Occipital lobe (tissue), 2 donors: ENCODE measurements around the gene GPS1. TPM values are rescaled to one million over a fixed set of nuclear protein-coding genes. Genes with fewer than 3 reads are reported as not detected.

Experiments used
- DNase-seq: peaks from one replicate; lab custom pipeline; 2025; lab: John Stamatoyannopoulos, UW
- total RNA-seq: library from RNA; depleted of rRNA; stranded (reverse); fragments of >200 nt; gene quantifications from one replicate; pipeline ENCODE4 v1.2.3, GENCODE V29; 2014

The GPS1 gene
- total RNA-seq, 1 donor from 2014 or later: 64.4 TPM

DNA sequence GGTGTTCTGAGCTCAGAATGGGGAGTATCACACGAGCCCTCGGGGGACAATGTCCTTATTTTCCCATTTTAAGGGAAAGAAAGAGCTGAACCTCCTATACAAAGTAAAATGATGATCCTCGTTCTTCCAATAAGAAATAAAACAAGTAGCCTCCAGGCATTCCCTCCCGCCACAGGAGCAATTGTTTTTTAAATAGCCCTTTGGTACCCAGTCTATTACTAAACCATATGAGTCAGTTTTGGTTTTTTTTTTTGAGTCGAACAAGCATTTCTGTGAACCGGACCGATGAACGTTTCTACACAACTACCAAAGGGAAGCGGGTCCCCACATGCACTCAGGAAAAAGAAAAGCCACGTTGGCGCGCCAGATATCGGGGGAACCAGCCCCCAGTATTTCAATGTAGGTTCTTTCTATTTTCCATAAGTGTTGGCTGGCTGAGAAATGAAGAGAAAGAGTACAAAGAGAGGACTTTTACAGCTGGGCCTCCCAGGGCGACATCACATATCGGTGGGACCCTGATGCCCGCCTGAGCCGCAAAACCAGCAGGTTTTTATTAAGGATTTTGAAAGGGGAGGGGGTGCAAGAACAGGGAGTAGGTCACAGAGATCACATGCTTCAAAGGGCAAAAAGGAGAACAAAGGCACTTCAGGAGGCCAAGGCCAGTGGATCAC lies 10.4 kb upstream of the GPS1 start:
- no peak for DNase-seq

DNA sequence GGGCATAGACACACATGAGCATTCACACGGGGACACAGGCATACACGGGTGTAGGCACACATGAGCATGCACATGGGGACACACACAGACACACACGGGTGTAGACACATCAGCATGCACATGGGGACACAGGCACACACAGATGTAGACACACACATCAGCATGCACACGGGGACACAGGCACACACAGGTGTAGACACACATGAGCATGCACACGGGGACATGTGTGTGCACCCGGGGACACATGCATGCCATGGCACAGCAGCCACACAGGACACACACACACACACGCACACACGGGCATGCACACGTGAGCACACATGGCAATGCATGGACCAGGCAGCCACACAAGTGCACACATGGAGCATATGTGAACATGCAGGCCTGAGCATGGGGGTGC lies 9.0 kb upstream of the GPS1 start:
- no peak for DNase-seq

GRCh38 chr17:82043507-82043906 lies 8.2 kb upstream of the GPS1 start:
- DNase-seq: no peak

DNA sequence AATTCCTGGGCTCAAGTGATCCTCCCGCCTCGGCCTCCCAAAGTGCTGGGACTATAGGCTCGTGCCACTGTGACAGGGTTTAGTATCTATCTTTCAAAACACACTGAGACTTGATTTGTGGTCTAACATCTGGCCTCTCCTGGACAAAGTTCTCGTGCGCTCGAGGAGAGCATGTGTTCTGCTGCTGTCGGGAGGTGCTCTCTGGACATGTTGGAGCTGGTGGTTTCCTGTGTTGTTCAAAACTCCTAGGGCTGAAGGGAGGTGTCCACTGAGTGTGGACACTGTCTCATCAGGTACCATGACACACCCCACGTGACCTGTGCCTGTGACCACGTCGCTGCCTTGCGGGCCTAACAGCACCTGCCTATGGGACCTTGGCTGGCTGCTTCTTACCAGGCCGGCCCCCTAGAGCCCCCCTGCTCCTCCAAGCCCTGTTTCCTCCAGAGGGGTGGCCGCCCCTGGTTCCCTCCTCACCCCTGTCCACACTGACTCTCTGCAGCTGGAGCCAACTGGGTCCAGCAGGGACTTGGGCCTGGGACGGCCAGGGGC lies 5.7 kb upstream of the GPS1 start:
- DNase-seq: no peak

DNA sequence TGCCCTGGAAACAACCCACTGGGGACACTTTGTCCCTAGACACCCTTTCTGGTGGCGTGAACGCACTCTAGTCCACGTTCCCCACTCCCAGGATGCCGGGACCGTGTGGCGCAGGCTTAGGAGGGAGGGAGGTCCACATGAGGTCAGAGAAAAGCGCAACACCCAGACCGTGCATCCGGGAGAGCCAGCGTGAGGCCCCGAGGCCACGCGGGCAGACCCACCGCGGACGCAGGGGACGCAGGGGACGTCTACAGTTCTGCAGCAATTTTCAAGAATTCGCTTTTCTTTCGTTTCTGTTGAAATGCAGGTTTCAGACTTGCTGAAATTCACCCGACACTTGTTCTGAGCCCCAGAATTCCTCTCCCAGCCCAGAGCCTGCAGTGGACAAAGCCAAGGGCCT lies 4.8 kb upstream of the GPS1 start:
- no peak for DNase-seq

GRCh38 chr17:82047379-82047778 lies 4.3 kb upstream of the GPS1 start:
- no peak for DNase-seq

- DNase-seq: no peak
Observed at GRCh38 chr17:82047914-82048570, 3.7 kb upstream of the GPS1 start.

GRCh38 chr17:82048571-82048971 lies 3.1 kb upstream of the GPS1 start:
- no peak for DNase-seq

- DNase-seq: no peak
Observed at GRCh38 chr17:82049106-82049505, 2.6 kb upstream of the GPS1 start.

DNA sequence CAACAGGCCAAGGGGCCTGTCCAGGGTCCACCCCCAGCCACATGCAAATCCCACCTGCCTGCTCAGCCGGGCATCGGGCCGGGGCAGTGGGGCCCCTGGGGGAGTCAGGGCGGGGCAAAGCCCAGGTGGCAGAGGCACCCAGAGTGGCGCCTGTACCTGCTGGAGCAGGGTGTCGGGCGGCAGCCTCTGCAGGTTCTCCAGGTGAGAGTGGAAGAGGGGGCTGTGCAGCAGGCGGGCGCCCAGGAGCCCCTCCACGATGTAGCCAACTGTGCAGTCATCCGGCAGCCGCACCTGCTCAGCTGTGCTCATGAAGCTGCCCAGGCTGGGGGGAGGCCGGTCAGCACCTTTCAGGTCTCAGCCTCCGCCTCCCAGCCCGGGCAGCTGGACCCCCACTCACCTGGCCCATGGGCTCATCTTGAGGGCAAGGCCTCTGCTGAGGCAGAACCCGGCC lies 2.2 kb upstream of the GPS1 start:
- DNase-seq: no peak

DNA sequence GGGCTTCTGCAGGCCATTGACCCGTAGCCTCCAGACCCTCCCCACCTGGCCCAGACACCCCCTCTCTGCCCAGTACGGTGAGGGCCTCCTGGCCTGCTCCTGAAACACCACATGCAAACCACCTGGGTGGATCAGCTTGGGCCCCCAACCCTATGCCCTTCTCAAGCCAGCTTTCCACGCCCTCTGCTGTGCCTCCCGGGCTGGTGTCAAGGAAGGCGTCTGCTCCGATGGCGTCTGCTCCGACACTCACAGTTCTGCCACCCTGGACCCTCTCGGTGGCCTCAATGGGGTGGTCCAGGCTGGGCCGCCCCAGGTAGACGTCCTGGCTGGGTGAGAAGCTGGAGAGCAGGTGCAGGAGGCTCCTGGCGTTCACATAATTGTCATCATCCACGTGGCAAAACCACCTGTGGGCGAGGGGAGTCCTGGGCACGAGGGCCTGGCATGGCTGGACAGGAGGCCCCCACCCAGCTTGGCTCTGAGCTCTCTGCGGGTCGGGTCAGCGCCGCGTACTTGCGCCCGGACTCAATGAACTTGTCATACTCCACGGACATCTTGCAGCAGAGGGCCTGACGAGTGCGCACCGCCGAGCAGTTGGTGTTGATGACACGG lies 1.4 kb upstream of the GPS1 start:
- DNase-seq: no peak

DNA sequence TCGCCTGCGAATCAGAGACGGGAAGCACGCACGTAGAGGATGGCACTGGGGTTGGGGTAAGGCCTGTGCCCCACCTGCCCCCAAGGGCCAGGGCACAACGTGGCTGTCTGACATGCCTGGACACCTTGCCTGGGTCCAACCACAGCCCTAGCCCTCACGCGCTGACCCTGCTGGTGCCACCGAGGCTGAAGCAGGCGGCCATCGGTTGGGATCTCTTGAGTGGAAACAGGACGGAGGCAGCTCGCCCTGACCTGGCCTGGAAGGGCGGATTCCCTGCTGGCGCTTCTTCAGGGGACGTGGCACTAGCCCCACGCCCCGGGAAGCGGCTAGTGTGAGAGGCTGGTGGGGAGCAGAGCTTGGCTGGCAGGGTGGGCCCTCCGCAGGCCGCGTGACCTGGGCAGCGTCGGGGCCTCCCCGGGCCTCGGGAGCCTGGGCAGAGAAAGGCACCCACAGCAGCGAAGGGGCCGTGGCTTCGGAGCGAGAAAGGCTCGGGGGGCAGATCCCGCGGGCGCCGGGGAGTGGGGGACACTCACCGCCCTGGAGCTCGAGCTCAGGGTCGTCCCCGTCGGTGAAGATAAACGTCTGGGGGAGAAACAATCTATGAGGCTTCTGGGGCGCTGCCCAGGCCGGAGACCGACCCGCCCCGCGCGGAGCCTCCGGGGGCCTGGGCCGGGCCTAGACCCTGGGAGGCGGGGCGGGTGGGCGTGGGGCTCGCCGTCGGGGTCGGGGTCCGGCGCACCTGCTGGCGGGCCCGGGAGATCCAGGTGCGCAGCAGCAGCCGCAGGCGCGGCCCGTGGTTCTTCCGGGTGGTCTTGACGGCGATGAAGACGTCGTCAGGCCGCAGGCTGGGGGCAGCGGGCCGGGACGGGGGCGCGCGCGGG lies 697 bp upstream of the GPS1 start:
- DNase-seq: no peak

DNA sequence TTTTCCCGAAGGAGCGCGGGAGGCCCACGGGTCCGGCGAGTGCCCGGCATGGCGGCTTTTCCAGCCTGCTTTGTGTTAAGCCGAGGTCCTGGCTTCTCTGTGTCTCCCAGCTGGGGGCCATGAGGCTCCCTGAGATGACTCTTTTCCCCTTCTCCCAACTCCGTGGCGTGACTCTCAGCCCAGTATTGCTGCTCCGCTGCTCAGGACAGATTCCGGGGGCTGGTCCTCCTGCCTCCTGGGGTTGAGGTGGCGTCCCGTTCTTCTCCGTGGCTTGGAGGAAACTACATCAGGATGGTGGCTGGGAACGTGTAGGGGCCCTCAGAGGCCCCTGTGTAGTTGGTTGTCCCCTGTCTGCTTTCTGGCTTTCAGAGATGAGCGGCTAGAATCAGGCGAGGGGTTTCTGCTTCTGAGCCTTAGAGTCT lies 951 bp downstream of the GPS1 start:
- no peak for DNase-seq

DNA sequence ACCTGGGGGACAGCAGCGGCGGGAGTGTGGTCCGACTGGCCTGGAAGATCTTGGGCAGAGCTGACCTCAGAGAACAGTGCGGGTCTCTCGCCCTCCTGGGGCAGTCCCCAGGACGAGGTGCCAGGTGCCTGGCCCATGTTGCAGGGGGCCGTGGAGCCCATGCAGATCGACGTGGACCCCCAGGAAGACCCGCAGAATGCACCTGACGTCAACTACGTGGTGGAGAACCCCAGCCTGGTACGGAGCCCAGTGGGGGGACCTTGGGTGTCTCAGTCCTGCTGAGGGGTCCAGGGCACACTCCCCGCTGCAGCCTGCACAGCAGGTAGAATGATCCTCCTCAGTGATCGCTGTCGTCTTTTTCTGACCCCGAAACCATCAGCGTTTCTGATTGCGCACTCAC lies 1.4 kb downstream of the GPS1 start:
- no peak for DNase-seq

DNA sequence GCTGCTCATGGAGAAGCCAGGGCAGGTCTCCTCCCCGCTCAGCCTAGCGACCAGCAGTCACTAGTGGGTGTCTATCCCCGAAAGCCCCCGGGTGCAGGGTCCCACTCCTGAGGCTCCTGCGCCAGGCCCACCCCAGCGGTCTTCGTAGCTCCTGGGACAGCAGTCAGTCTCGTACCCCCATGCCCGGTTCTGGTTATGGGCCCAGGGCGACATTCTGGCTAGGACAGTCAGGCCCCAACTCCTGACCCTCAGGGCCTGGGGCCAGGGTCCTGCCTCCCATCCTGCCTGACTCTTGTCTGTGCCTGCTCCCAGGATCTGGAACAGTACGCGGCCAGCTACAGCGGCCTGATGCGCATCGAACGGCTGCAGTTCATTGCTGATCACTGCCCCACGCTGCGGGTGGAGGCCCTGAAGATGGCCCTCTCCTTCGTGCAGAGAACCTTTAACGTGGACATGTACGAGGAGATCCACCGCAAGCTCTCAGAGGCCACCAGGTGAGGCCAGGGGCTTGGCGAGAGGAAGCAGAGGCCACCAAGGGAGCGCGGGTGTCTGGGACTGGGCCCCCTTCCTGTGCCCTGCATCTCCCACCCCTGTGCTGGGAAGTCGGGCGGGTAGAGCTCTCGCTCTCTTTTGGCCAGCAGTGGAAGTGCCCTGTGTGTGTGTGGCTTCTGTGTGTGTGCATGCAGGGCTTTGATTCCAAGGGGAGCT lies 2.0 kb downstream of the GPS1 start:
- DNase-seq: no peak

GRCh38 chr17:82054351-82055022 lies 2.8 kb downstream of the GPS1 start:
- no peak for DNase-seq

DNA sequence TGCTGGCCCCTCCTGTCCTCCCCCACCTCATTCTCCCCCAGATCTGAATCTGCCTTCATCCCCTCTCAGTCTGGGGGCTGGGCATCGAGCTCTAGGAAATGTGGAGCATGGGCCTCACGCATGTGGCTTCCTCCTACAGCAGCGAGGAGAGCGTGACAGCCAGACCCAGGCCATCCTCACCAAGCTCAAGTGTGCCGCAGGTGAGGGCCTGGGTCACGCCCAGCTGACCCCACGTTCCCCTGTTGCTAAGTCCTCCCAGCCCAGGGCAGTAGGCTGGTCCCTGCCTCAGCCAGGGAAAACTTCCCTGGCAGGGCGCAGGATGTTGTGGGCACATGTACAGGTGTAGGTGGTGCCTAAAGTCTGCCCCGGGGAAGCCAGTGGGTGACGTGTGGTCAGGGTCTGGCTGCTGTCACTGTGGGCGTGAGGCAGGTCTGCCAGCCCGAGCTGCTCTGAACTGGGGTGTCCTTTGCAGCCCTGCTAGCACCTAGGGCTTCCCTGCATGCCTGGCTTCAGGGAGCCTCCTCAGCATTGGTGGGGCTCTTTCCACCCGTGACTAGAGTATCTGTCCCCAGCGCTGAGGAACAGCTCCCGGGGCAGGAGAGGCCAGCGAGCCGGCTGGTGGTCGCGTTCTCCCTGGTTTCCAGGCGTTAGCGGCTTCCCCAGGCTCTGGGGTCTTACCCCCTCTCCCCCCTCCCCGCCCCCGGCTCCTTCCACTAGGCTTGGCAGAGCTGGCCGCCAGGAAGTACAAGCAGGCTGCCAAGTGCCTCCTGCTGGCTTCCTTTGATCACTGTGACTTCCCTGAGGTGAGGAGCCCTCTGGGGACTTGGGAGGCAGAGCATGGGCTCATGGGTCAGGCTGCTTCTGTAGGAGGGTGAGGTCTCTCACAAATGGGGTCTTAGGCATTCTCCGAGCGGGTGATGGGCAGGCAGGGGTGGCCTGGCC lies 3.6 kb downstream of the GPS1 start:
- DNase-seq: no peak

- DNase-seq: no peak
Observed at GRCh38 chr17:82055965-82056728, 4.4 kb downstream of the GPS1 start.
